Hepatocyte (in vitro differentiated cells): Measurements from ENCODE around the gene ROS1. TPM values are rescaled to one million over a fixed set of nuclear protein-coding genes. Genes with fewer than 3 reads are reported as not detected.

Experiments used
- DNase-seq: peaks from one replicate; pipeline ENCODE4 v3.0.0-alpha.2; 2016; ENCODE audit warnings: low spot score
- H2AFZ ChIP-seq: fragments of 200-600 bp; sonication (generic); 2 replicates; pipeline ENCODE4 v1.6.0; 2016; ENCODE audit warnings: antibody characterized with exemption, mild to moderate bottlenecking
- H3K27ac ChIP-seq: fragments of 200-600 bp; sonication (generic); 2 replicates; pipeline ENCODE4 v1.5.1; 2016; ENCODE audit warnings: mild to moderate bottlenecking
- H3K27me3 ChIP-seq: fragments of 200-600 bp; sonication (generic); 2 replicates; pipeline ENCODE4 v1.6.1; 2016
- H3K36me3 ChIP-seq: fragments of 200-600 bp; sonication (generic); replicated peaks from 2 replicates; pipeline ENCODE4 v1.5.1; 2016; ENCODE audit warnings: low read depth; ENCODE audit not compliant: insufficient read depth
- H3K4me1 ChIP-seq: fragments of 200-600 bp; sonication (generic); 2 replicates; pipeline ENCODE4 v1.5.1; 2016; ENCODE audit warnings: mild to moderate bottlenecking, moderate library complexity; ENCODE audit not compliant: insufficient read depth
- H3K4me2 ChIP-seq: fragments of 200-600 bp; sonication (generic); 2 replicates; pipeline ENCODE4 v1.6.0; 2016
- H3K4me3 ChIP-seq: fragments of 200-600 bp; sonication (generic); 2 replicates; pipeline ENCODE4 v1.5.1; 2016; ENCODE audit warnings: mild to moderate bottlenecking
- H3K79me2 ChIP-seq: fragments of 200-600 bp; sonication (generic); 2 replicates; pipeline ENCODE4 v1.6.0; 2017; ENCODE audit warnings: mild to moderate bottlenecking
- H3K9me2 ChIP-seq: fragments of 200-600 bp; sonication (generic); replicated peaks from 2 replicates; pipeline ENCODE4 v1.6.0; 2017; ENCODE audit warnings: mild to moderate bottlenecking; ENCODE audit not compliant: insufficient read depth
- H3K9me3 ChIP-seq: fragments of 200-600 bp; sonication (generic); 2 replicates; pipeline ENCODE4 v1.5.1; 2016; ENCODE audit warnings: low read depth, mild to moderate bottlenecking
- H4K20me1 ChIP-seq: fragments of 200-600 bp; sonication (generic); 2 replicates; pipeline ENCODE4 v1.6.0; 2016; ENCODE audit warnings: mild to moderate bottlenecking; ENCODE audit not compliant: insufficient read depth, poor library complexity, severe bottlenecking
- EZH2 ChIP-seq: fragments of 200-600 bp; sonication (generic); IDR thresholded peaks from 2 replicates; pipeline ENCODE4 v1.6.1; 2016; ENCODE audit warnings: antibody characterized with exemption, mild to moderate bottlenecking, borderline replicate concordance
- EZH2phosphoT487 ChIP-seq: fragments of 200-600 bp; sonication (generic); IDR thresholded peaks from one replicate; pipeline ENCODE4 v1.6.1; 2018; ENCODE audit warnings: antibody characterized with exemption, mild to moderate bottlenecking, low read depth, moderate library complexity; ENCODE audit not compliant: unreplicated experiment, severe bottlenecking
- WGBS: methylation state at CpG from one replicate; pipeline ENCODE4 v1.1.6; 2016; ENCODE audit warnings: low lambda C conversion rate; ENCODE audit errors: missing lambda C conversion rate; 5-methylcytosine and 5-hydroxymethylcytosine counted together
- polyA plus RNA-seq: library from polyadenylated mRNA; unstranded; fragments of >200 nt; fragmentation: Nextera tagmentation; extraction: Ambion mirVana; gene quantifications from 2 replicates; pipeline ENCODE4 v1.2.1, GENCODE V29; 2016
- total RNA-seq: library from RNA; depleted of rRNA; stranded (reverse); fragments of >200 nt; gene quantifications from 2 replicates; pipeline ENCODE4 v1.2.3, GENCODE V29; 2014
- TF ChIP-seq, protein P1 (sequence below): fragments of 200-600 bp; sonication (generic); IDR thresholded peaks from 2 replicates; pipeline ENCODE4 v1.5.1; 2016; ENCODE audit warnings: antibody characterized with exemption, mild to moderate bottlenecking; ENCODE audit not compliant: poor library complexity

The ROS1 gene
- total and polyA plus RNA-seq, 2 experiments from 2014 or later: 0.33 to 2.7 TPM

DNA sequence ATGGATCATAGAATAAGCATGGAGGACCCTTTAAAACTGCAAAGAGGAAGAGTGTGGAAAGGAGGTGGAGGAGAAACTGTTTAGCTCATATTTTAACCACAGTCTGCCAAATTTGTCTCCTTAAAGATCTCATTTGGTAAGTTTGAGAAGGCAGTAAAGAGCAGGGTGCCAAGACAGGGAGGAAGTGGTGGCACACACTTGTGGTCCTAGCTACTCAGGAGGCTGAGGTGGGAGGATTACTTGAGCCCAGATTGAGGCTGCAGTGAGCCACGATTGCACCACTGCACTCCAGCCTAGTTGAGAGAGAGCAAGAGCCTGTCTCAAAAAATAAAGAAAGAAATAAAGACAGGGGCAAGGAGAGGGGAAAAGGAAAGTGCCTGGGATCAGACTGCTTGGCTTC lies 39.9 kb upstream of the ROS1 start:
- H3K27ac ChIP-seq: no peak overlapping the region
- no peak overlapping the region for H2AFZ ChIP-seq
- no peak overlapping the region for H3K4me3 ChIP-seq
- no peaks in the 10 kb centered on the region for H4K20me1 ChIP-seq
- TF ChIP-seq EZH2 (no peak), EZH2phosphoT487 (no peak)
- TF ChIP-seq, protein P1, sequence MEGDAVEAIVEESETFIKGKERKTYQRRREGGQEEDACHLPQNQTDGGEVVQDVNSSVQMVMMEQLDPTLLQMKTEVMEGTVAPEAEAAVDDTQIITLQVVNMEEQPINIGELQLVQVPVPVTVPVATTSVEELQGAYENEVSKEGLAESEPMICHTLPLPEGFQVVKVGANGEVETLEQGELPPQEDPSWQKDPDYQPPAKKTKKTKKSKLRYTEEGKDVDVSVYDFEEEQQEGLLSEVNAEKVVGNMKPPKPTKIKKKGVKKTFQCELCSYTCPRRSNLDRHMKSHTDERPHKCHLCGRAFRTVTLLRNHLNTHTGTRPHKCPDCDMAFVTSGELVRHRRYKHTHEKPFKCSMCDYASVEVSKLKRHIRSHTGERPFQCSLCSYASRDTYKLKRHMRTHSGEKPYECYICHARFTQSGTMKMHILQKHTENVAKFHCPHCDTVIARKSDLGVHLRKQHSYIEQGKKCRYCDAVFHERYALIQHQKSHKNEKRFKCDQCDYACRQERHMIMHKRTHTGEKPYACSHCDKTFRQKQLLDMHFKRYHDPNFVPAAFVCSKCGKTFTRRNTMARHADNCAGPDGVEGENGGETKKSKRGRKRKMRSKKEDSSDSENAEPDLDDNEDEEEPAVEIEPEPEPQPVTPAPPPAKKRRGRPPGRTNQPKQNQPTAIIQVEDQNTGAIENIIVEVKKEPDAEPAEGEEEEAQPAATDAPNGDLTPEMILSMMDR: no peak
- no peaks in the 10 kb centered on the region for H3K9me3 ChIP-seq
- no peaks in the 10 kb centered on the region for H3K79me2 ChIP-seq
- H3K4me2 ChIP-seq: no peak overlapping the region
- DNase-seq: no peak
- no peaks in the 10 kb centered on the region for H3K36me3 ChIP-seq
- no peaks in the 10 kb centered on the region for H3K27me3 ChIP-seq
- WGBS: 50% methylated on average over 1 of the region's 1 CpG
- H3K4me1 ChIP-seq: no peaks in the 10 kb centered on the region
- H3K9me2 ChIP-seq: no peaks in the 10 kb centered on the region

DNA sequence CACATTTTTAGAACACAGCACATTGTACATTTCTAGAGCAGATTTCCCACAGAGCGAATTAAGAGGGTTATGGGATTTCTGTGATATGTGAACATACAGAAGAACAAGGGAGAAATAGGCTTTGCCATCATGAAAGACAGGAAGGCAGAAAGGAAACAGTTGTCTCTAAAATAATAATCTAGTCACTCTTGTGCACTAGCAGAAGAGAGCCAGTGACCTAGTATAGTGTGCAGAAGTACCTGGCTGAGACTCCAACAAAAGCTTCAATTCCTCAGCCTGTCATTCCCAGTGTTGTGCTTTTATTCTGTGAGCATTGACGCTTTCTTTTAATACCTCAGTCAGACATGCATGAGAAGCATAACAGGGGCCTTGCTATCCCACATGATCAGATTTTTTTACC lies 39.0 kb upstream of the ROS1 start:
- no peak overlapping the region for H3K4me3 ChIP-seq
- H3K4me1 ChIP-seq: no peaks in the 10 kb centered on the region
- H3K4me2 ChIP-seq: no peak overlapping the region
- no peaks in the 10 kb centered on the region for H3K9me3 ChIP-seq
- 78% methylated on average over 2 of the region's 2 CpGs for WGBS
- H2AFZ ChIP-seq: no peak overlapping the region
- no peaks in the 10 kb centered on the region for H3K27me3 ChIP-seq
- no peaks in the 10 kb centered on the region for H3K9me2 ChIP-seq
- no peaks in the 10 kb centered on the region for H3K36me3 ChIP-seq
- no peaks in the 10 kb centered on the region for H4K20me1 ChIP-seq
- TF ChIP-seq EZH2phosphoT487 (no peak), EZH2 (no peak)
- TF ChIP-seq, protein P1: no peak
- DNase-seq: no peak
- no peak overlapping the region for H3K27ac ChIP-seq
- H3K79me2 ChIP-seq: no peaks in the 10 kb centered on the region

DNA sequence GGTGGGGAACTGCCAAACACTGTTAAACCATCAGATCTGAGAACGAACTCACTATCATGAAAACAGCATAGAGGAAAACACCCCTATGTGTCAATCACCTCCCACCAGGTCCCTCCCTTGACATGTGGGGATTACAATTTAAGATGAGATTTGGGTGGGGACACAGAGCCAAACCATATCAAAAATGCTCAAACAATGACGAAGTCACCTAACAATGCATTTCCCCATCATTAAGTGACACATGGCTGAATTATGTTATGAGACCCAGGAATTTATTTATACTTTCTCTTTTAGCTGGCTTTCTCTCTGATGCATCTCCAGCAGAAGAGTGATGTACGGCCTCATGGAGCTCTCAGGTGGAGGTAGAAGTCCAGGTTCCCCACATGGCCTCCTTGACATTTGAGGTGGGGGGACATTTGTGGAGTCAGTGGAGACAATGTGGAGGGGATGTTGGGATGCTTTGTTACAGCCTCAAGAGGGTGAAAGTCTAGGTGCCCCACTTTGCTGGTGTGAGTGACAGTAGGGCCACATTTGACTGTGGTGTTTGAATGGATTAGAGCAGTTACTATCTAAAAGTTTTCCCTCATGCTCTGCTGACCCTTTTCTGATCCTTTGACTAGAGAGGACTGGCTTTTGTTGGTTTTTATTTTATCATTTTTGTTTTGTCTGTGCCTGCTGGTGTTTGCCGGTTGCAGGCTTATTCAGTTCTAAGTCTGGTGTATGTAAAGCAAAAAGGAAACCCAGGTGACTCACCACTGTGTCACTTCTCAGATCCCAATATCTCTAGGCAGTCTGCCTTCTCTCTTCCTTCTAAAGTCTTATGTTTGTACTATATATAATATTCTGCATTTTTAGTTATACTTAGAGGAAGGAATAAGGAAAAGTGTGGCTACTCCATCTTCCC lies 38.3 kb upstream of the ROS1 start:
- Histone ChIP-seq H3K79me2 (no peaks in the 10 kb centered on the region), H4K20me1 (no peaks in the 10 kb centered on the region), H3K36me3 (no peaks in the 10 kb centered on the region), H3K9me3 (no peaks in the 10 kb centered on the region), H3K4me1 (no peaks in the 10 kb centered on the region), H3K27me3 (no peaks in the 10 kb centered on the region), H3K27ac (no peak overlapping the region), H2AFZ (no peak overlapping the region), H3K9me2 (no peaks in the 10 kb centered on the region), H3K4me3 (no peak overlapping the region), H3K4me2 (no peak overlapping the region)
- 79% methylated on average over 4 of the region's 4 CpGs for WGBS
- TF ChIP-seq EZH2phosphoT487: no peak
- TF ChIP-seq EZH2: no peak
- TF ChIP-seq, protein P1: no peak
- peak; percentile 30 for DNase-seq
